ENCODE results near the gene MIER1. TPM values are rescaled to one million over a fixed set of nuclear protein-coding genes. Genes with fewer than 3 reads are reported as not detected.

MIER1 gene
- total and polyA plus RNA-seq, 9 of the 15 experiments (the other 6 are each of a cell fraction or from before 2014, with no cell fraction given), result 13.9 to 34.8 (median 21.5) TPM

- TF ChIP-seq POLR2G (IDR thresholded peaks at IDR 0.05; ENCODE audit: low read depth, low read length) (no peak), CBX1 (IDR thresholded peaks at IDR 0.05; ENCODE audit: low read depth) (no peak), E2F8 (IDR thresholded peaks at IDR 0.05; ENCODE audit: low read depth, partially characterized antibody) (no peak), BHLHE40 (IDR thresholded peaks at IDR 0.05; ENCODE audit: low read length) (peak; percentile 95), E2F4 (CRISPR knock-in tag; IDR thresholded peaks at IDR 0.05; ENCODE audit: low read depth) (no peak), BRD9 (IDR thresholded peaks at IDR 0.05; ENCODE audit: low read depth, partially characterized antibody) (peak; percentile 38), HEY1 (CRISPR knock-in tag; IDR thresholded peaks at IDR 0.05; ENCODE audit: borderline replicate concordance) (peak; percentile 69; the same call in 1 of the 2 replicates), ZNF589 (CRISPR knock-in tag; IDR thresholded peaks at IDR 0.05; ENCODE audit: low read depth) (peak; percentile 80), KDM1A (IDR thresholded peaks at IDR 0.05) (peak; percentile 97), HLTF (IDR thresholded peaks at IDR 0.05) (no peak), ZNF408 (CRISPR knock-in tag; IDR thresholded peaks at IDR 0.05; ENCODE audit: low read depth) (no peak), CUX1 (CRISPR knock-in tag; IDR thresholded peaks at IDR 0.05) (no peak; the same call in 1 of the 2 replicates), TSHZ1 (CRISPR knock-in tag; IDR thresholded peaks at IDR 0.05) (0 out of 2 replicates have a peak, but pooled peaks have one; percentile 35), BCOR (IDR thresholded peaks at IDR 0.05) (no peak)
Measured at GRCh38 chr1:66916320-66916719, 8.5 kb upstream of the MIER1 start (continued).

Measured in K562 (cell line).